ENCODE data around the gene DDX23.
"Not testable (repeated sequence)": the region's sequence is repeated elsewhere in the genome, so short reads cannot be mapped to it uniquely, and the experiment has no call there.

DNA sequence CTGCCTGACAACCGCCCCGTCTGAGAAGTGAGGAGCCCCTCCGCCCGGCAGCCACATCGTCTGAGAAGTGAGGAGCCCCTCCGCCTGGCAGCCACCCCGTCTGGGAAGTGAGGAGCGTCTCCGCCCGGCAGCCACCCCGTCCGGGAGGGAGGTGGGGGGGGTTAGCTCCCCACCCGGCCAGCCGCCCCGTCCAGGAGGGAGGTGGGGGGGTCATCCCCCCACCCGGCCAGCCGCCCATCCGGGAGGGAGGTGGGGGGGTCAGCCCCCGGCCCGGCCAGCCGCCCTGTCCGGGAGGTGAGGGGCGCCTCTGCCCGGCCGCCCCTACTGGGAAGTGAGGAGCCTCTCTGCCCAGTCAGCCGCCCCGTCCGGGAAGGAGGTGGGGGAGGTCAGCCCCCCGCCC, 9.9 kb downstream of the DDX23 start:
- TF ChIP-seq, protein P1, sequence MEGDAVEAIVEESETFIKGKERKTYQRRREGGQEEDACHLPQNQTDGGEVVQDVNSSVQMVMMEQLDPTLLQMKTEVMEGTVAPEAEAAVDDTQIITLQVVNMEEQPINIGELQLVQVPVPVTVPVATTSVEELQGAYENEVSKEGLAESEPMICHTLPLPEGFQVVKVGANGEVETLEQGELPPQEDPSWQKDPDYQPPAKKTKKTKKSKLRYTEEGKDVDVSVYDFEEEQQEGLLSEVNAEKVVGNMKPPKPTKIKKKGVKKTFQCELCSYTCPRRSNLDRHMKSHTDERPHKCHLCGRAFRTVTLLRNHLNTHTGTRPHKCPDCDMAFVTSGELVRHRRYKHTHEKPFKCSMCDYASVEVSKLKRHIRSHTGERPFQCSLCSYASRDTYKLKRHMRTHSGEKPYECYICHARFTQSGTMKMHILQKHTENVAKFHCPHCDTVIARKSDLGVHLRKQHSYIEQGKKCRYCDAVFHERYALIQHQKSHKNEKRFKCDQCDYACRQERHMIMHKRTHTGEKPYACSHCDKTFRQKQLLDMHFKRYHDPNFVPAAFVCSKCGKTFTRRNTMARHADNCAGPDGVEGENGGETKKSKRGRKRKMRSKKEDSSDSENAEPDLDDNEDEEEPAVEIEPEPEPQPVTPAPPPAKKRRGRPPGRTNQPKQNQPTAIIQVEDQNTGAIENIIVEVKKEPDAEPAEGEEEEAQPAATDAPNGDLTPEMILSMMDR (optimal IDR thresholded peaks at IDR 0.05 in 1 of 3, IDR thresholded peaks at IDR 0.05 in 1 of 3, conservative IDR thresholded peaks at IDR 0.05 in 1 of 3; ENCODE audit: extremely low read depth in 1 of 3, insufficient read depth in 2 of 3, low read length in 3 of 3) = not testable (repeated sequence)
- TF ChIP-seq EZH2 (IDR thresholded peaks at IDR 0.05; ENCODE audit: low read length) = not testable (repeated sequence)
